SK-N-SH treated with all-trans-retinoic acid at 6 μM for 48 hours (cell line): Measurements from ENCODE around the gene TXNDC11.

Experiments
- CREB5 ChIP-seq: fragments of 250-450 bp; sonication (Bioruptor Pico); IDR thresholded peaks from 2 replicates; pipeline ENCODE4 v1.5.1; 2020; ENCODE audit warnings: low read depth, mild to moderate bottlenecking, moderate library complexity
- PATZ1 ChIP-seq: fragments of 250-450 bp; sonication (Bioruptor Pico); IDR thresholded peaks from 2 replicates; pipeline ENCODE4 v1.8.0; 2020; ENCODE audit warnings: mild to moderate bottlenecking, moderate library complexity, borderline replicate concordance
- ZFP3 ChIP-seq: fragments of 250-450 bp; sonication (Bioruptor Pico); IDR thresholded peaks from 2 replicates; pipeline ENCODE4 v1.5.0; 2020; ENCODE audit warnings: mild to moderate bottlenecking, moderate library complexity

GRCh38 chr16:11759997-11760396, 17.3 kb upstream of the TXNDC11 start:
- no peak for TF ChIP-seq CREB5 (CRISPR knock-in tag)
- TF ChIP-seq ZFP3 (CRISPR knock-in tag): no peak
- TF ChIP-seq PATZ1 (CRISPR knock-in tag): no peak
